Aorta (tissue), 5 donors: ENCODE measurements around the gene FGF12. TPM values are rescaled to one million over a fixed set of nuclear protein-coding genes. Genes with fewer than 3 reads are reported as not detected.
"Not testable (repeated sequence)": the region's sequence is repeated elsewhere in the genome, so short reads cannot be mapped to it uniquely, and the experiment has no call there.

ENCODE experiments used
- ATAC-seq: fragments of 200-7000 bp; cut with Tn5 transposase; one replicate; pipeline ENCODE4 v1.9.1; 2022; ENCODE audit warnings: moderate library complexity; ENCODE audit not compliant: low FRiP score
- DNase-seq, 2 donors: peaks; one replicate each; pipeline ENCODE4 v3.0.0-alpha.2; 2020
- H3K27ac ChIP-seq, 2 donors: one replicate each; pipeline ENCODE4 v1.5.1; 2013; ENCODE audit warnings: low read length in 2 of 2, mild to moderate bottlenecking in 2 of 2, moderate library complexity in 2 of 2, control low read depth in 1 of 2, inconsistent platforms in 1 of 2, low read depth in 1 of 2
- H3K27me3 ChIP-seq, 2 donors: one replicate each; pipeline ENCODE4 v1.6.1; 2013; ENCODE audit warnings: control low read depth in 1 of 2, low read length in 1 of 2, mild to moderate bottlenecking in 1 of 2, moderate library complexity in 1 of 2; ENCODE audit not compliant: insufficient read depth in 2 of 2, control insufficient read depth in 1 of 2
- H3K36me3 ChIP-seq, 2 donors: one replicate each; pipeline ENCODE4 v1.6.1; 2013; ENCODE audit warnings: control low read depth in 1 of 2, low read length in 1 of 2, mild to moderate bottlenecking in 1 of 2; ENCODE audit not compliant: insufficient read depth in 2 of 2, control insufficient read depth in 1 of 2
- H3K4me1 ChIP-seq, 2 donors: one replicate each; pipeline ENCODE4 v1.6.1; 2013; ENCODE audit warnings: low read length in 2 of 2, control low read depth in 1 of 2, mild to moderate bottlenecking in 1 of 2, moderate library complexity in 1 of 2; ENCODE audit not compliant: insufficient read depth in 2 of 2, control insufficient read depth in 1 of 2
- H3K4me3 ChIP-seq, 2 donors: one replicate each; pipeline ENCODE4 v1.5.1; 2013; ENCODE audit warnings: low read length in 2 of 2, control low read depth in 1 of 2, mild to moderate bottlenecking in 1 of 2
- H3K9me3 ChIP-seq: one replicate; pipeline ENCODE4 v1.6.1; 2013; ENCODE audit warnings: mild to moderate bottlenecking, low read length; ENCODE audit not compliant: control insufficient read depth
- WGBS, 2 donors: extraction: QIAGEN DNeasy Blood & Tissue Kit; methylation state at CpG; one replicate each; pipeline ENCODE4 v1.1.7; 2013; 5-methylcytosine and 5-hydroxymethylcytosine counted together
- intact Hi-C, 2 donors: fragments of 100-400 bp; cut with DNase I; formaldehyde crosslinking; loops; one replicate each; pipeline versions ENCODE4 v1.14.2 to v1.15.0; 2022
- long read RNA-seq, 2 donors: library from polyadenylated mRNA; unstranded; transcript quantifications; one replicate each; pipeline ENCODE4 v2.0.0, GENCODE V29; 2020 to 2021
- polyA plus RNA-seq, 2 donors: library from polyadenylated mRNA; stranded (reverse); fragments of 200-250 nt; gene quantifications; one replicate each; pipeline ENCODE4 v1.2.3, GENCODE V29; 2013
- total RNA-seq, 2 donors: library from RNA; stranded (reverse); fragmentation: NEBNext Ultra II Directional; extraction: Animal tissue kit (Norgen Biotek cat#: 25700); gene quantifications; one replicate each; pipeline ENCODE4 v1.2.1, GENCODE V29; 2021
- donor health status: healthy with polysubstance abuse.
- donor health status: Bipolar disorder and iron deficiency.
- donor health status: DM: no; HTN: no; CAD: no.
- donor health status: DM: no; HTN: no; CAD: no.
- donor health status: DM: yes; HTN: yes; CAD: no.

FGF12 gene
- 1 to 10 TPM in 1 of 2 donors, under 1 TPM in 1; 0.91 to 1.2 TPM for total RNA-seq
- polyA plus RNA-seq: 1 to 10 TPM in 1 of 2 donors, under 1 TPM in 1; 0.05 to 1.0 TPM
- long read RNA-seq, donor 1, partial matches to known transcripts: 0 of 1 reads
- long read RNA-seq, donor 1, other reads (novel, unspliced or antisense): 1 of 1 reads
- long read RNA-seq, donor 2, partial matches to known transcripts: 0 of 1 reads
- long read RNA-seq, donor 2, other reads (novel, unspliced or antisense): 1 of 1 reads

GRCh38 chr3:192727032-192727847, at the start of gene FGF12:
Gene FGF12 (minus strand): TSS chr3:192727541.
- peaks cover 0 to 2% of the 10 kb centered on the region in 2 donors for H3K4me1 ChIP-seq
- H3K4me3 ChIP-seq: peak within 1 kb of the TSS; percentile 8 to 64
- intact Hi-C loops: no loop called here
- H3K27me3 ChIP-seq: no peaks in the 10 kb centered on the region
- WGBS, 2 donors: 0 to 1% methylated on average over 35 to 36 of the region's 36 CpGs
- DNase-seq (peak; percentile 62 to 83), ATAC-seq (peak; percentile 77)
- no peak within 1 kb of the TSS for H3K27ac ChIP-seq
- H3K36me3 ChIP-seq: no peaks in the 10 kb centered on the region
- no peaks in the 10 kb centered on the region for H3K9me3 ChIP-seq

GRCh38 chr3:192774341-192774740, 47.0 kb upstream of the FGF12 start:
- 70 to 73% methylated on average over 4 of the region's 4 CpGs for WGBS, 2 donors
- H3K4me1 ChIP-seq, H3K4me3 ChIP-seq: not testable (repeated sequence)

DNA sequence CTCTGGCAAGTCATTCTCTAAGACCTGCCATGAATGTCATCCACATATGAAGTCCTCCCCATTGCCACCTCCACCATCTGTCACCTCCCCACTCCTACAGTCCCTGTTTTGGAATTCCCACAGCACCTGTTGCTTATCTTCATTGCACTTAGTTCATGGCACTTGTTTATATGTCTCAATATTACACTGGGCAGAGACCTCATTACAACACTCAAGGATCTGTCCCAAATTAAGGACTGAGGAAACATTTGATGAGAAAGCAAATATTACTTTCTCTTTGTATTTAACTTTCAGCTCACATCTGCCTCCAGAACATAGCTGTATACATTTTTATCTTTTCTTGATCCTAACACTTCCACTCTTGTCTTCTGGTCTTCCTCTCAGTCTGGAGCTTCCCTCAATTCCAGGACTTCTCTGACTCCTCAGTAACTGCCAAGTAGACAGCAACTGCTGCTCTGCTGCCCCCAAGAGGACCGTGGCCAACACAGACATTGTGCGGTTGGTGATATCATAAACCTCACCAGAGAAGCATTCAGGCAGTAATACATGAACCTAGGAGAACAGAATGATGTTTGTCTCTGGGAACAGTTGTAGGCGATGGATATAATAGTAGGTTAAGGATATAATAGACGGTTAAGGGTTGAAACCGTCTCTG, 45.0 kb upstream of the FGF12 start:
- Histone ChIP-seq H3K27ac (no peak overlapping the region), H3K4me3 (no peak overlapping the region), H3K36me3 (no peaks in the 10 kb centered on the region), H3K9me3 (peaks cover 6% of the 10 kb centered on the region), H3K27me3 (no peaks in the 10 kb centered on the region), H3K4me1 (no peaks in the 10 kb centered on the region)
- WGBS, 2 donors: 45 to 59% methylated on average over 5 of the region's 5 CpGs
- ATAC-seq (no peak), DNase-seq (no peak)
- intact Hi-C loops: no loop called here

More at GRCh38 chr3:192774341-192774740, 47.0 kb upstream of the FGF12 start:
- H3K27ac ChIP-seq, intact Hi-C loops, H3K27me3 ChIP-seq, ATAC-seq, DNase-seq, H3K36me3 ChIP-seq: not testable (repeated sequence)
- H3K9me3 ChIP-seq: peaks cover 10% of the 10 kb centered on the region

GRCh38 chr3:192758654-192759053, 31.3 kb upstream of the FGF12 start:
- H3K27me3 ChIP-seq: no peaks in the 10 kb centered on the region
- H3K36me3 ChIP-seq: no peaks in the 10 kb centered on the region
- intact Hi-C loops: no loop called here
- DNase-seq: peak in 1 of 2 donors; percentile 67
- H3K4me1 ChIP-seq: no peaks in the 10 kb centered on the region
- H3K27ac ChIP-seq: no peak overlapping the region
- H3K9me3 ChIP-seq: no peaks in the 10 kb centered on the region
- no peak overlapping the region for H3K4me3 ChIP-seq
- 78 to 81% methylated on average over 7 of the region's 7 CpGs for WGBS, 2 donors
- no peak for ATAC-seq

- ATAC-seq: no peak
Measured at GRCh38 chr3:192751148-192751547, 23.8 kb upstream of the FGF12 start.

GRCh38 chr3:192750201-192750600, 22.9 kb upstream of the FGF12 start:
- intact Hi-C loops: no loop called here
- Histone ChIP-seq H3K36me3 (no peaks in the 10 kb centered on the region), H3K27ac (no peak overlapping the region), H3K27me3 (no peaks in the 10 kb centered on the region), H3K9me3 (no peaks in the 10 kb centered on the region), H3K4me3 (no peak overlapping the region), H3K4me1 (no peaks in the 10 kb centered on the region)
- no peak for DNase-seq
- no peak for ATAC-seq
- WGBS, 2 donors: 39 to 73% methylated on average over 5 of the region's 5 CpGs

More at GRCh38 chr3:192751148-192751547, 23.8 kb upstream of the FGF12 start:
- intact Hi-C loops: no loop called here
- DNase-seq: no peak
- 43 to 78% methylated on average over 2 of the region's 2 CpGs for WGBS, 2 donors
- Histone ChIP-seq H3K27me3 (no peaks in the 10 kb centered on the region), H3K36me3 (no peaks in the 10 kb centered on the region), H3K4me3 (no peak overlapping the region), H3K9me3 (no peaks in the 10 kb centered on the region), H3K4me1 (no peaks in the 10 kb centered on the region), H3K27ac (no peak overlapping the region)

GRCh38 chr3:192747746-192748145, 20.4 kb upstream of the FGF12 start:
- Histone ChIP-seq H3K4me1 (no peaks in the 10 kb centered on the region), H3K27me3 (no peaks in the 10 kb centered on the region), H3K9me3 (no peaks in the 10 kb centered on the region), H3K36me3 (no peaks in the 10 kb centered on the region), H3K27ac (no peak overlapping the region), H3K4me3 (no peak overlapping the region)
- intact Hi-C loops: no loop called here
- ATAC-seq: no peak
- WGBS, 2 donors: 44 to 47% methylated on average over 3 of the region's 3 CpGs
- DNase-seq: no peak

DNA sequence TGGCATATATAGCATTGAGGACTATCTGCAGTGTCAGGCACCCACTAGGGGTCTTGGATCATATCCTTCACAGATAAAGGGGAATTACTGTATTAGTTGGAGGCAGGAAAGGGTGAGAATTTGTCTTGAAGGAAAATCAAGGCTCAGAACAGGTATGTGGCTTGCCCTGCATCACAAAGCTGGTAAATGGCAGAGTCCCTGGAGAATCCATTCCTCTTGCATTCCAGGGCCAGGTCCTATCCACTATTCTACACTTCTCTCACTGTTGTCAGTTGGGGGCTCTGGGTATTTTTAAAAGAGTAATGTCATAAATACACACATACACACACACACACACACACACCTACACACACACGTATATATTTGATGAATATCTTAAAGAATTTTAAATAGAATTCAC, 19.8 kb upstream of the FGF12 start:
- no peak for DNase-seq
- no peak overlapping the region for H3K27ac ChIP-seq
- ATAC-seq: no peak
- no peaks in the 10 kb centered on the region for H3K9me3 ChIP-seq
- H3K27me3 ChIP-seq: no peaks in the 10 kb centered on the region
- intact Hi-C loops: no loop called here
- 43 to 51% methylated on average over 1 of the region's 1 CpG for WGBS, 2 donors
- no peak overlapping the region for H3K4me3 ChIP-seq
- H3K4me1 ChIP-seq: no peaks in the 10 kb centered on the region
- H3K36me3 ChIP-seq: no peaks in the 10 kb centered on the region
